Osteoblast (primary cell): Measurements from ENCODE around the gene PLD6. TPM values are rescaled to one million over a fixed set of nuclear protein-coding genes. Genes with fewer than 3 reads are reported as not detected.
A peak's percentile ranks its signal among the peaks of the same experiment; 100 is the strongest.

Experiments used
- DNase-seq: peaks from one replicate; pipeline ENCODE4 v3.0.0; 2011; ENCODE audit warnings: low spot score, mixed read lengths; ENCODE audit not compliant: insufficient read length; ENCODE audit errors: missing footprints
- H2AFZ ChIP-seq: 2 replicates; pipeline ENCODE4 v1.6.0; 2011; ENCODE audit warnings: mild to moderate bottlenecking, low read length
- H3K27ac ChIP-seq: 2 replicates; pipeline ENCODE4 v1.5.1; 2011; ENCODE audit warnings: mild to moderate bottlenecking, low read depth, low read length, moderate library complexity
- H3K27me3 ChIP-seq: 2 replicates; pipeline ENCODE4 v1.6.0; 2012; ENCODE audit warnings: mild to moderate bottlenecking, control low read depth, inconsistent platforms, low read length, moderate library complexity; ENCODE audit not compliant: insufficient read depth
- H3K36me3 ChIP-seq: 2 replicates; pipeline ENCODE4 v1.5.1; 2011; ENCODE audit warnings: mild to moderate bottlenecking, low read length, control low read depth, moderate library complexity; ENCODE audit not compliant: insufficient read depth
- H3K4me1 ChIP-seq: 2 replicates; pipeline ENCODE4 v1.5.1; 2011; ENCODE audit warnings: mild to moderate bottlenecking, low read length, control low read depth, moderate library complexity; ENCODE audit not compliant: insufficient read depth
- H3K4me2 ChIP-seq: 2 replicates; pipeline ENCODE4 v1.6.0; 2011; ENCODE audit warnings: mild to moderate bottlenecking, low read length; ENCODE audit not compliant: insufficient read depth
- H3K4me3 ChIP-seq: fragments of 200-600 bp; sonication (generic); 3 replicates; pipeline ENCODE4 v1.5.1; 2012; ENCODE audit warnings: mild to moderate bottlenecking, low read length, inconsistent platforms; ENCODE audit not compliant: insufficient read depth
- H3K79me2 ChIP-seq: 2 replicates; pipeline ENCODE4 v1.6.0; 2012; ENCODE audit warnings: mild to moderate bottlenecking, low read length, control low read depth, inconsistent platforms; ENCODE audit not compliant: insufficient read depth
- H3K9me3 ChIP-seq: 2 replicates; pipeline ENCODE4 v1.5.1; 2011; ENCODE audit warnings: low read depth, low read length, control low read depth
- H4K20me1 ChIP-seq: 2 replicates; pipeline ENCODE4 v1.6.0; 2012; ENCODE audit warnings: mild to moderate bottlenecking, low read length, control low read depth; ENCODE audit not compliant: insufficient read depth
- CTCF ChIP-seq: IDR thresholded peaks from 2 replicates; pipeline ENCODE4 v1.5.1; 2011; ENCODE audit warnings: mild to moderate bottlenecking, low read depth, low read length, moderate library complexity; ENCODE audit errors: extremely low read depth
- total RNA-seq: library from RNA; depleted of rRNA; stranded (reverse); fragments of >200 nt; gene quantifications from 2 replicates; pipeline ENCODE4 v1.2.3, GENCODE V29; 2012

The PLD6 gene
- total RNA-seq, 1 donor = 1.4 TPM

DNA sequence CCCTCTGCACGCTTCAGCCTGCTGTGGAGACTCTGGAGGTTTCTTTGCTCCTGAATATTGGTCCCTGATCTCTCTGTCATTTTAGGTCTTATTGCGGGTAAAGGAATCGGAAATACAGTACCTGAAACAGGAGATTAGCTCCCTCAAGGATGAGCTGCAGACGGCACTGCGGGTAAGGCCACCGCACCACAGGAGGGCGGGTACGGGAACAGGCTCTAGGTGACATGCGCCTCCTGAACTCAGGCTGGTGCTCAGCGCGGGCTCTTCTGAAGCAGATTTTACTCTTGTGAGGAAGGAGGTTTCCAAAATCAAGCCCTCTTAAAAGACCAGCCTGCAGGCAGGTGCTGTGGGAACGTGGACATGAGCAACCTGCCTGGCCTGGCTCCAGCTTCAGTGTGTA is 29.8 kb downstream of the PLD6 start:
- H3K27ac ChIP-seq = no peak overlapping the region
- no peaks in the 10 kb centered on the region for H3K27me3 ChIP-seq
- peak; percentile 14 for DNase-seq
- H3K4me1 ChIP-seq = no peaks in the 10 kb centered on the region
- H4K20me1 ChIP-seq = peaks cover 17% of the 10 kb centered on the region
- H2AFZ ChIP-seq = no peak overlapping the region
- H3K79me2 ChIP-seq = peaks cover under 1% of the 10 kb centered on the region
- TF ChIP-seq CTCF = no peak
- peaks cover 98% of the 10 kb centered on the region for H3K36me3 ChIP-seq
- no peak overlapping the region for H3K4me2 ChIP-seq
- no peaks in the 10 kb centered on the region for H3K9me3 ChIP-seq
- no peak overlapping the region for H3K4me3 ChIP-seq

GRCh38 chr17:17175917-17176316 is 30.2 kb downstream of the PLD6 start:
- DNase-seq = peak; percentile 9
- H3K4me2 ChIP-seq = no peak overlapping the region
- peaks cover 20% of the 10 kb centered on the region for H4K20me1 ChIP-seq
- H3K4me1 ChIP-seq = no peaks in the 10 kb centered on the region
- H3K79me2 ChIP-seq = peaks cover 4% of the 10 kb centered on the region
- H2AFZ ChIP-seq = no peak overlapping the region
- peaks cover 98% of the 10 kb centered on the region for H3K36me3 ChIP-seq
- no peaks in the 10 kb centered on the region for H3K9me3 ChIP-seq
- H3K27me3 ChIP-seq = no peaks in the 10 kb centered on the region
- no peak for TF ChIP-seq CTCF
- no peak overlapping the region for H3K4me3 ChIP-seq
- H3K27ac ChIP-seq = no peak overlapping the region

GRCh38 chr17:17175340-17175739 is 30.8 kb downstream of the PLD6 start:
- no peaks in the 10 kb centered on the region for H3K4me1 ChIP-seq
- no peaks in the 10 kb centered on the region for H3K9me3 ChIP-seq
- H3K27me3 ChIP-seq = no peaks in the 10 kb centered on the region
- TF ChIP-seq CTCF = no peak
- peaks cover 96% of the 10 kb centered on the region for H3K36me3 ChIP-seq
- no peak overlapping the region for H3K27ac ChIP-seq
- no peak overlapping the region for H2AFZ ChIP-seq
- no peak overlapping the region for H3K4me2 ChIP-seq
- H4K20me1 ChIP-seq = peaks cover 21% of the 10 kb centered on the region
- H3K79me2 ChIP-seq = peaks cover 4% of the 10 kb centered on the region
- peak; percentile 88 for DNase-seq
- H3K4me3 ChIP-seq = no peak overlapping the region

DNA sequence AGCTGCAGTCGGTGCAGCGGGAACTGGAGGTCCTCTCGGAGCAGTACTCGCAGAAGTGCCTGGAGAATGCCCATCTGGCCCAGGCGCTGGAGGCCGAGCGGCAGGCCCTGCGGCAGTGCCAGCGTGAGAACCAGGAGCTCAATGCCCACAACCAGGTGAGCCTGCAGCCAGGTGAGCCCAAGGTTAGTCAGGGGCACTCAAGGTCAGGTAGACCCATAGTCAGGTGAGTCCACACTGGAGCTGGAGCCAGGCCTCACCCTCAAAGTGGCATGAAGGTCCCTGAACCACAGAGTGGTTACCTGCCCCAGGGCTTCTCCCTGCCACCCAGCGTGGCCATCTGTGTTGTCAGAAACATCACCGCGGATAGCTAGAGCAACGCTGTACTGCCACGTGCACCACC is 32.2 kb downstream of the PLD6 start:
- Histone ChIP-seq H3K36me3 (peaks cover 93% of the 10 kb centered on the region), H2AFZ (no peak overlapping the region), H3K4me1 (no peaks in the 10 kb centered on the region), H3K4me2 (no peak overlapping the region), H3K4me3 (no peak overlapping the region), H3K79me2 (peaks cover 10% of the 10 kb centered on the region), H3K27ac (no peak overlapping the region), H3K27me3 (no peaks in the 10 kb centered on the region), H3K9me3 (no peaks in the 10 kb centered on the region), H4K20me1 (peaks cover 30% of the 10 kb centered on the region)
- TF ChIP-seq CTCF = no peak
- peak; percentile 52 for DNase-seq
